GM12878 (cell line): ENCODE results near the gene GNB2. TPM values are rescaled to one million over a fixed set of nuclear protein-coding genes. Genes with fewer than 3 reads are reported as not detected.

ENCODE experiments used
- CEBPB ChIP-seq, 2 experiments: fragments of 150-350 bp in 1 of 2; IDR thresholded peaks; 2 replicates each; pipeline ENCODE4 v1.6.1; 2012 to 2014; ENCODE audit warnings: low read depth in 2 of 2, low read length in 2 of 2, borderline replicate concordance in 1 of 2, inconsistent platforms in 1 of 2
- CHD1 ChIP-seq: IDR thresholded peaks from 2 replicates; pipeline ENCODE4 v1.6.1; 2012; ENCODE audit warnings: low read depth, low read length, improper control_type of control experiment
- CHD2 ChIP-seq: IDR thresholded peaks from 2 replicates; pipeline ENCODE4 v1.6.1; 2011; ENCODE audit warnings: low read depth, low read length, improper control_type of control experiment, borderline replicate concordance
- HDGF ChIP-seq: fragments of 450-650 bp; IDR thresholded peaks from 2 replicates; pipeline ENCODE4 v1.6.1; 2016; ENCODE audit warnings: antibody characterized with exemption
- IKZF1 ChIP-seq: fragments of 450-650 bp; conservative IDR thresholded peaks from 2 replicates; pipeline ENCODE4 v1.6.1; 2017; ENCODE audit warnings: antibody characterized with exemption, mild to moderate bottlenecking
- MEF2A ChIP-seq: IDR thresholded peaks from 2 replicates; pipeline ENCODE4 v1.6.1; 2011; ENCODE audit warnings: low read depth, mild to moderate bottlenecking, low read length, moderate library complexity; ENCODE audit not compliant: insufficient read depth
- MTA2 ChIP-seq: fragments of 450-650 bp; IDR thresholded peaks from 2 replicates; pipeline ENCODE4 v1.6.1; 2016; ENCODE audit warnings: low read depth, mild to moderate bottlenecking, moderate library complexity
- NFXL1 ChIP-seq: fragments of 450-650 bp; IDR thresholded peaks from 2 replicates; pipeline ENCODE4 v1.6.1; 2017; ENCODE audit warnings: antibody characterized with exemption, mild to moderate bottlenecking, borderline replicate concordance
- NFYA ChIP-seq: IDR thresholded peaks from 2 replicates; pipeline ENCODE4 v1.6.1; 2011; ENCODE audit warnings: low read depth, mild to moderate bottlenecking, low read length, improper control_type of control experiment, borderline replicate concordance
- NR2C2 ChIP-seq: IDR thresholded peaks from 2 replicates; pipeline ENCODE4 v1.6.1; 2011; ENCODE audit warnings: borderline replicate concordance, low read depth; ENCODE audit not compliant: control insufficient read depth, insufficient read length
- RBBP5 ChIP-seq: fragments of 200-600 bp; sonication (generic); conservative IDR thresholded peaks from 2 replicates; pipeline ENCODE4 v1.6.1; 2016
- SIX5 ChIP-seq: IDR thresholded peaks from 2 replicates; pipeline ENCODE4 v1.6.1; 2011; ENCODE audit warnings: mild to moderate bottlenecking, low read depth, low read length, moderate library complexity; ENCODE audit not compliant: severe bottlenecking
- SMAD1 ChIP-seq: fragments of 450-650 bp; IDR thresholded peaks from 2 replicates; pipeline ENCODE4 v1.6.1; 2018; ENCODE audit warnings: mild to moderate bottlenecking, low read depth; ENCODE audit not compliant: partially characterized antibody
- TCF12 ChIP-seq: IDR thresholded peaks from 2 replicates; pipeline ENCODE4 v1.6.1; 2011; ENCODE audit warnings: low read depth, mild to moderate bottlenecking, low read length
- TCF7 ChIP-seq: IDR thresholded peaks from 2 replicates; pipeline ENCODE4 v1.6.1; 2014; ENCODE audit warnings: antibody characterized with exemption, borderline replicate concordance
- YY1 ChIP-seq: IDR thresholded peaks from 2 replicates; pipeline ENCODE4 v1.6.1; 2011; ENCODE audit warnings: low read depth, mild to moderate bottlenecking, low read length
- ZNF24 ChIP-seq: fragments of 450-650 bp; IDR thresholded peaks from 2 replicates; pipeline ENCODE4 v1.6.1; 2017; ENCODE audit warnings: antibody characterized with exemption, mild to moderate bottlenecking
- polyA plus RNA-seq, 11 experiments: library from polyadenylated mRNA; depleted of rRNA in 4 of 11; unstranded in 6 of 11; stranded (reverse) in 5 of 11; fragments of >200 nt; fragmentation: Nextera tagmentation in 4 of 11; fragmentation: Illumina TruSeq in 1 of 11; extraction: Ambion mirVana in 4 of 11; extraction: Trizol in 1 of 11; gene quantifications; 1 replicate in 1 of 11; 2 replicates in 10 of 11; pipeline versions ENCODE4 v1.2.1 to v1.2.3, GENCODE V29; 2011 to 2016; ENCODE audit warnings: inconsistent platforms in 2 of 11, missing spikeins in 2 of 11, low read depth in 1 of 11
- total RNA-seq, 4 experiments: library from RNA; depleted of rRNA in 3 of 4; stranded (reverse); fragments of >200 nt in 3 of 4; fragmentation: Illumina TruSeq in 1 of 4; extraction: Trizol in 1 of 4; gene quantifications; 2 replicates each; pipeline versions ENCODE4 v1.2.1 to v1.2.3, GENCODE V29; 2013 to 2021
- TF ChIP-seq, protein P1 (sequence below): fragments of 450-650 bp; IDR thresholded peaks from 2 replicates; pipeline ENCODE4 v1.6.1; 2017; ENCODE audit warnings: mild to moderate bottlenecking
- TF ChIP-seq, protein P2 (sequence below): fragments of 150-350 bp; IDR thresholded peaks from 2 replicates; pipeline ENCODE4 v1.6.1; 2014; ENCODE audit warnings: mild to moderate bottlenecking, low read depth, low read length
- TF ChIP-seq, protein P3 (sequence below): IDR thresholded peaks from 2 replicates; pipeline ENCODE4 v1.6.1; 2011; ENCODE audit warnings: low read depth, low read length, improper control_type of control experiment, borderline replicate concordance
- TF ChIP-seq, protein P4 (sequence below): fragments of 450-650 bp; IDR thresholded peaks from 2 replicates; pipeline ENCODE4 v1.6.1; 2017; ENCODE audit warnings: mild to moderate bottlenecking, moderate library complexity

GNB2 gene
- total and polyA plus RNA-seq, 10 of the 15 experiments (the other 5 are each of a cell fraction or from before 2014, with no cell fraction given): 0.35 to 175 (median 59.7) TPM

DNA sequence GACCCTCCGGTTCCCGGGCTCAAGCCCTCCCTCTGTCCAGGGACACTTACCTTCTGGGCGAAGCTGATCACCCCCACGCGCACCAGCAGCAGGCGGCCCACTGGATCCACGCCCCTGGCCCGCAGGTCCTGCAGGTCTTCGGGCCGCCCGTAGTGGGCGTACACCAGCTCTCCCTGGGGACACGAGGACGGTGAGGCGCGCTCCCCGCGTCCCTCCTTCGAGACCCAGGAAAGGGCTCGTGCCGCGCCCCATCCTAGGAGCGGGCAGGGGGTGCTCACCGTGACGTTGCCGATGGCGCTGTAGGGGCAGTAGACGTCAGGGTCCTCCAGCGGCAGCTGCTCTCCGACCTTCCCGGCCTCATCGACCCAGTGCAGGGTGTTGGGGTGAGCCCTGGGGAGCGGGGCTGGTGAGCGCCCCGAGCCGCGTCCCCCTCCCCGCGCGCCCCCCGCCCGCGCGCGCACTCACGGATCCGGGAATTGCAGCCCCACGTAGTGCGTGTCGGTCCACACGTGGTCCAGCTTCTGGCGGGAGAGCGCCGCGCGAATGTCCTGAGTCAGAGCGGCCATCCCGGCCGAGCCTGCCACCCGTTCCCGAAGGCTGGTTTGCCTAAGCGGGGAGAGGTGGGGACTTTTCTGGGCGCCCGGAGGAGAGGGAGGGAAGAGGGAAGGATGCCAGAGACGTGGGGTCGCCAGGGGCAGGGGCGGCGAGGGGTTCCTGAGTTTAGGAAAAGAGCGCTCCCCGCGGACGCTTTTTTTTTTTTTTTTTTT lies 40.4 kb upstream of the GNB2 start (continued):
- TF ChIP-seq, protein P1, sequence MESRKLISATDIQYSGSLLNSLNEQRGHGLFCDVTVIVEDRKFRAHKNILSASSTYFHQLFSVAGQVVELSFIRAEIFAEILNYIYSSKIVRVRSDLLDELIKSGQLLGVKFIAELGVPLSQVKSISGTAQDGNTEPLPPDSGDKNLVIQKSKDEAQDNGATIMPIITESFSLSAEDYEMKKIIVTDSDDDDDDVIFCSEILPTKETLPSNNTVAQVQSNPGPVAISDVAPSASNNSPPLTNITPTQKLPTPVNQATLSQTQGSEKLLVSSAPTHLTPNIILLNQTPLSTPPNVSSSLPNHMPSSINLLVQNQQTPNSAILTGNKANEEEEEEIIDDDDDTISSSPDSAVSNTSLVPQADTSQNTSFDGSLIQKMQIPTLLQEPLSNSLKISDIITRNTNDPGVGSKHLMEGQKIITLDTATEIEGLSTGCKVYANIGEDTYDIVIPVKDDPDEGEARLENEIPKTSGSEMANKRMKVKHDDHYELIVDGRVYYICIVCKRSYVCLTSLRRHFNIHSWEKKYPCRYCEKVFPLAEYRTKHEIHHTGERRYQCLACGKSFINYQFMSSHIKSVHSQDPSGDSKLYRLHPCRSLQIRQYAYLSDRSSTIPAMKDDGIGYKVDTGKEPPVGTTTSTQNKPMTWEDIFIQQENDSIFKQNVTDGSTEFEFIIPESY: no peak
- TF ChIP-seq RBBP5 (no peak), CHD1 (no peak), TCF12 (no peak), SMAD1 (no peak), SIX5 (no peak), TCF7 (no peak), CHD2 (no peak), MTA2 (no peak), CEBPB (IDR thresholded peaks at IDR 0.05; ENCODE audit: borderline replicate concordance in 1 of 2, low read depth in 2 of 2, low read length in 2 of 2) (no peak), NFXL1 (no peak), YY1 (no peak), HDGF (no peak), NFYA (no peak), MEF2A (no peak), ZNF24 (no peak), NR2C2 (no peak), IKZF1 (peak; percentile 48)
- TF ChIP-seq, protein P2, sequence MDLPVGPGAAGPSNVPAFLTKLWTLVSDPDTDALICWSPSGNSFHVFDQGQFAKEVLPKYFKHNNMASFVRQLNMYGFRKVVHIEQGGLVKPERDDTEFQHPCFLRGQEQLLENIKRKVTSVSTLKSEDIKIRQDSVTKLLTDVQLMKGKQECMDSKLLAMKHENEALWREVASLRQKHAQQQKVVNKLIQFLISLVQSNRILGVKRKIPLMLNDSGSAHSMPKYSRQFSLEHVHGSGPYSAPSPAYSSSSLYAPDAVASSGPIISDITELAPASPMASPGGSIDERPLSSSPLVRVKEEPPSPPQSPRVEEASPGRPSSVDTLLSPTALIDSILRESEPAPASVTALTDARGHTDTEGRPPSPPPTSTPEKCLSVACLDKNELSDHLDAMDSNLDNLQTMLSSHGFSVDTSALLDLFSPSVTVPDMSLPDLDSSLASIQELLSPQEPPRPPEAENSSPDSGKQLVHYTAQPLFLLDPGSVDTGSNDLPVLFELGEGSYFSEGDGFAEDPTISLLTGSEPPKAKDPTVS: no peak
- TF ChIP-seq, protein P3, sequence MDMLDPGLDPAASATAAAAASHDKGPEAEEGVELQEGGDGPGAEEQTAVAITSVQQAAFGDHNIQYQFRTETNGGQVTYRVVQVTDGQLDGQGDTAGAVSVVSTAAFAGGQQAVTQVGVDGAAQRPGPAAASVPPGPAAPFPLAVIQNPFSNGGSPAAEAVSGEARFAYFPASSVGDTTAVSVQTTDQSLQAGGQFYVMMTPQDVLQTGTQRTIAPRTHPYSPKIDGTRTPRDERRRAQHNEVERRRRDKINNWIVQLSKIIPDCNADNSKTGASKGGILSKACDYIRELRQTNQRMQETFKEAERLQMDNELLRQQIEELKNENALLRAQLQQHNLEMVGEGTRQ: no peak
- TF ChIP-seq, protein P4, sequence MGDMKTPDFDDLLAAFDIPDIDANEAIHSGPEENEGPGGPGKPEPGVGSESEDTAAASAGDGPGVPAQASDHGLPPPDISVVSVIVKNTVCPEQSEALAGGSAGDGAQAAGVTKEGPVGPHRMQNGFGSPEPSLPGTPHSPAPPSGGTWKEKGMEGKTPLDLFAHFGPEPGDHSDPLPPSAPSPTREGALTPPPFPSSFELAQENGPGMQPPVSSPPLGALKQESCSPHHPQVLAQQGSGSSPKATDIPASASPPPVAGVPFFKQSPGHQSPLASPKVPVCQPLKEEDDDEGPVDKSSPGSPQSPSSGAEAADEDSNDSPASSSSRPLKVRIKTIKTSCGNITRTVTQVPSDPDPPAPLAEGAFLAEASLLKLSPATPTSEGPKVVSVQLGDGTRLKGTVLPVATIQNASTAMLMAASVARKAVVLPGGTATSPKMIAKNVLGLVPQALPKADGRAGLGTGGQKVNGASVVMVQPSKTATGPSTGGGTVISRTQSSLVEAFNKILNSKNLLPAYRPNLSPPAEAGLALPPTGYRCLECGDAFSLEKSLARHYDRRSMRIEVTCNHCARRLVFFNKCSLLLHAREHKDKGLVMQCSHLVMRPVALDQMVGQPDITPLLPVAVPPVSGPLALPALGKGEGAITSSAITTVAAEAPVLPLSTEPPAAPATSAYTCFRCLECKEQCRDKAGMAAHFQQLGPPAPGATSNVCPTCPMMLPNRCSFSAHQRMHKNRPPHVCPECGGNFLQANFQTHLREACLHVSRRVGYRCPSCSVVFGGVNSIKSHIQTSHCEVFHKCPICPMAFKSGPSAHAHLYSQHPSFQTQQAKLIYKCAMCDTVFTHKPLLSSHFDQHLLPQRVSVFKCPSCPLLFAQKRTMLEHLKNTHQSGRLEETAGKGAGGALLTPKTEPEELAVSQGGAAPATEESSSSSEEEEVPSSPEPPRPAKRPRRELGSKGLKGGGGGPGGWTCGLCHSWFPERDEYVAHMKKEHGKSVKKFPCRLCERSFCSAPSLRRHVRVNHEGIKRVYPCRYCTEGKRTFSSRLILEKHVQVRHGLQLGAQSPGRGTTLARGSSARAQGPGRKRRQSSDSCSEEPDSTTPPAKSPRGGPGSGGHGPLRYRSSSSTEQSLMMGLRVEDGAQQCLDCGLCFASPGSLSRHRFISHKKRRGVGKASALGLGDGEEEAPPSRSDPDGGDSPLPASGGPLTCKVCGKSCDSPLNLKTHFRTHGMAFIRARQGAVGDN: 0 out of 2 replicates have a peak, but pooled peaks have one; percentile 40
